Measurements from ENCODE around the gene TSG101.

The TSG101 gene

DNA sequence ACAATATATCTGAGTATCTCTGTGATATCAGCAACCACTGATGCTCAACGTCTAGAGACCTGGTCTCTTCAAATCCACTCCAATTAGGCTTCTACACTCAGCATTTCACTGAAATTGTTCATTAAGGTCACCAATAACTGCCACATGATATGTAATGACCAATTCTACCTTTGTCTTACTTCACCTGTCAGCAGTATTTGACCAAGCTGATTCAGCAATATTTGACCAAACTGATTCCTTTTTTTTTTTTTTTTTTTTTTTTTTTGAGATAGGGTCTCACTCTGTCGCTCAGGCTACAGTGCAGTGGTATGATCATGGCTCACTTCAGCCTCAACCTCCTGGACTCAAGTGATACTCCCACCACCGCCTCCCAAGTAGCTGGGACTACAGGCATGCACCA lies 5.6 kb downstream of the TSG101 start:
- ChIA-PET POLR2A (no interaction called here), CTCF (interaction anchor here (1.1 kb wide), 1 partner anchor 277 kb away, joined by 9 read pairs; no protein-coding TSS in a partner anchor)
- H3K36me3 ChIP-seq (ENCODE audit: control insufficient read depth in 2 of 2, insufficient read depth in 1 of 2, low read length in 2 of 2): peaks cover 3 to 15% of the 10 kb centered on the region in 2 experiments; a peak in 2 of 3 replicates
- TF ChIP-seq ZFHX2 (tag by site-specific recombination; conservative IDR thresholded peaks at IDR 0.05) (no peak), BCL11A (tag by site-specific recombination; IDR thresholded peaks at IDR 0.05; ENCODE audit: low read depth) (no peak), ZSCAN16 (tag by site-specific recombination; IDR thresholded peaks at IDR 0.05) (no peak), ZSCAN30 (tag by site-specific recombination; IDR thresholded peaks at IDR 0.05) (no peak), ZNF354C (tag by site-specific recombination; IDR thresholded peaks at IDR 0.05; ENCODE audit: borderline replicate concordance, low read depth) (no peak), FEZF1 (tag by site-specific recombination; IDR thresholded peaks at IDR 0.05) (no peak), ZNF670 (tag by site-specific recombination; IDR thresholded peaks at IDR 0.05; ENCODE audit: low read depth) (no peak), ZNF350 (tag by site-specific recombination; IDR thresholded peaks at IDR 0.05) (no peak), KLF8 (tag by site-specific recombination; IDR thresholded peaks at IDR 0.05) (no peak), SETDB1 (IDR thresholded peaks at IDR 0.05; ENCODE audit: insufficient read length, low read length) (no peak), ZNF48 (tag by site-specific recombination; IDR thresholded peaks at IDR 0.05) (no peak), SP2 (tag by site-specific recombination; IDR thresholded peaks at IDR 0.05) (no peak)
- TF ChIP-seq, protein P1, sequence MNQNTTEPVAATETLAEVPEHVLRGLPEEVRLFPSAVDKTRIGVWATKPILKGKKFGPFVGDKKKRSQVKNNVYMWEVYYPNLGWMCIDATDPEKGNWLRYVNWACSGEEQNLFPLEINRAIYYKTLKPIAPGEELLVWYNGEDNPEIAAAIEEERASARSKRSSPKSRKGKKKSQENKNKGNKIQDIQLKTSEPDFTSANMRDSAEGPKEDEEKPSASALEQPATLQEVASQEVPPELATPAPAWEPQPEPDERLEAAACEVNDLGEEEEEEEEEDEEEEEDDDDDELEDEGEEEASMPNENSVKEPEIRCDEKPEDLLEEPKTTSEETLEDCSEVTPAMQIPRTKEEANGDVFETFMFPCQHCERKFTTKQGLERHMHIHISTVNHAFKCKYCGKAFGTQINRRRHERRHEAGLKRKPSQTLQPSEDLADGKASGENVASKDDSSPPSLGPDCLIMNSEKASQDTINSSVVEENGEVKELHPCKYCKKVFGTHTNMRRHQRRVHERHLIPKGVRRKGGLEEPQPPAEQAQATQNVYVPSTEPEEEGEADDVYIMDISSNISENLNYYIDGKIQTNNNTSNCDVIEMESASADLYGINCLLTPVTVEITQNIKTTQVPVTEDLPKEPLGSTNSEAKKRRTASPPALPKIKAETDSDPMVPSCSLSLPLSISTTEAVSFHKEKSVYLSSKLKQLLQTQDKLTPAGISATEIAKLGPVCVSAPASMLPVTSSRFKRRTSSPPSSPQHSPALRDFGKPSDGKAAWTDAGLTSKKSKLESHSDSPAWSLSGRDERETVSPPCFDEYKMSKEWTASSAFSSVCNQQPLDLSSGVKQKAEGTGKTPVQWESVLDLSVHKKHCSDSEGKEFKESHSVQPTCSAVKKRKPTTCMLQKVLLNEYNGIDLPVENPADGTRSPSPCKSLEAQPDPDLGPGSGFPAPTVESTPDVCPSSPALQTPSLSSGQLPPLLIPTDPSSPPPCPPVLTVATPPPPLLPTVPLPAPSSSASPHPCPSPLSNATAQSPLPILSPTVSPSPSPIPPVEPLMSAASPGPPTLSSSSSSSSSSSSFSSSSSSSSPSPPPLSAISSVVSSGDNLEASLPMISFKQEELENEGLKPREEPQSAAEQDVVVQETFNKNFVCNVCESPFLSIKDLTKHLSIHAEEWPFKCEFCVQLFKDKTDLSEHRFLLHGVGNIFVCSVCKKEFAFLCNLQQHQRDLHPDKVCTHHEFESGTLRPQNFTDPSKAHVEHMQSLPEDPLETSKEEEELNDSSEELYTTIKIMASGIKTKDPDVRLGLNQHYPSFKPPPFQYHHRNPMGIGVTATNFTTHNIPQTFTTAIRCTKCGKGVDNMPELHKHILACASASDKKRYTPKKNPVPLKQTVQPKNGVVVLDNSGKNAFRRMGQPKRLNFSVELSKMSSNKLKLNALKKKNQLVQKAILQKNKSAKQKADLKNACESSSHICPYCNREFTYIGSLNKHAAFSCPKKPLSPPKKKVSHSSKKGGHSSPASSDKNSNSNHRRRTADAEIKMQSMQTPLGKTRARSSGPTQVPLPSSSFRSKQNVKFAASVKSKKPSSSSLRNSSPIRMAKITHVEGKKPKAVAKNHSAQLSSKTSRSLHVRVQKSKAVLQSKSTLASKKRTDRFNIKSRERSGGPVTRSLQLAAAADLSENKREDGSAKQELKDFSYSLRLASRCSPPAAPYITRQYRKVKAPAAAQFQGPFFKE (tag by site-specific recombination; IDR thresholded peaks at IDR 0.05; ENCODE audit: borderline replicate concordance): no peak
- TF ChIP-seq, protein P2, sequence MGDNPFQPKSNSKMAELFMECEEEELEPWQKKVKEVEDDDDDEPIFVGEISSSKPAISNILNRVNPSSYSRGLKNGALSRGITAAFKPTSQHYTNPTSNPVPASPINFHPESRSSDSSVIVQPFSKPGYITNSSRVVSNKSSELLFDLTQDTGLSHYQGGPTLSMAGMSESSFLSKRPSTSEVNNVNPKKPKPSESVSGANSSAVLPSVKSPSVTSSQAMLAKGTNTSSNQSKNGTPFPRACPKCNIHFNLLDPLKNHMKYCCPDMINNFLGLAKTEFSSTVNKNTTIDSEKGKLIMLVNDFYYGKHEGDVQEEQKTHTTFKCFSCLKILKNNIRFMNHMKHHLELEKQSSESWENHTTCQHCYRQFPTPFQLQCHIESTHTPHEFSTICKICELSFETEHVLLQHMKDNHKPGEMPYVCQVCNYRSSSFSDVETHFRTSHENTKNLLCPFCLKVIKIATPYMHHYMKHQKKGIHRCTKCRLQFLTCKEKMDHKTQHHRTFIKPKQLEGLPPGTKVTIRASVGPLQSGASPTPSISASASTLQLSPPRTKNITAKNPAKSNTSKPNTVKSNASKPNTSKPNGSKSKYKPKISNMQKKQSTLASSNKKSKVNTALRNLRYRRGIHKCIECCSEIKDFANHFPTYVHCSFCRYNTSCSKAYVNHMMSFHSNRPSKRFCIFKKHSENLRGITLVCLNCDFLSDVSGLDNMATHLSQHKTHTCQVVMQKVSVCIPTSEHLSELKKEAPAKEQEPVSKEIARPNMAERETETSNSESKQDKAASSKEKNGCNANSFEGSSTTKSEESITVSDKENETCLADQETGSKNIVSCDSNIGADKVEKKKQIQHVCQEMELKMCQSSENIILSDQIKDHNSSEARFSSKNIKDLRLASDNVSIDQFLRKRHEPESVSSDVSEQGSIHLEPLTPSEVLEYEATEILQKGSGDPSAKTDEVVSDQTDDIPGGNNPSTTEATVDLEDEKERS (tag by site-specific recombination; IDR thresholded peaks at IDR 0.05): no peak
- no peak overlapping the region for H3K4me3 ChIP-seq (ENCODE audit: low read depth, low read length)
- no peak overlapping the region for H3K27ac ChIP-seq (ENCODE audit: extremely low read depth, low read depth, low read length)
- H3K9me3 ChIP-seq (ENCODE audit: control insufficient read depth, insufficient read depth, low read depth, low read length): no peaks in the 10 kb centered on the region
- no peaks in the 10 kb centered on the region for H3K4me1 ChIP-seq (ENCODE audit: control insufficient read depth, insufficient read depth, low read length)

DNA sequence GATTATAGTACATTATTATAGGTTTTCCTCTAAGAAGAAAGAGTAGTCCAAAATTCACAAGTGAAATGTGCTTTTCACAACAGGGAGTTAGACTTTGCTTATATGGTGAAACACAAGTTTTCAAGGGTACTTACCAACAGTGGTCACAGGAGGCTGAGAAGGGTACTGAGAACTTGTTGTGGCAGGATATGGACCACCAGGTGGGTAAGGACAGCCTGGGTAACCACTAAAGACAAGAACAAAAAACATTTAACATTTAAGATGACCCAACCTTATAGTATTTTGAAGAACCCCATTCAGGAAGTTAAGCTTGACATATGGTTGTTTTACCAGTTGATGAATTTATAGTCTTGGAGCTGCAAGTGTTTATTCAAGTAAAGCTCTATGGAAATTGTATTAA lies 24.4 kb downstream of the TSG101 start:
- Histone ChIP-seq H3K4me1 (ENCODE audit: control insufficient read depth, insufficient read depth, low read length) (no peaks in the 10 kb centered on the region), H3K36me3 (ENCODE audit: control insufficient read depth in 2 of 2, insufficient read depth in 1 of 2, low read length in 2 of 2) (peaks cover 5 to 76% of the 10 kb centered on the region in 2 experiments; a peak in 2 of 3 replicates), H3K4me3 (ENCODE audit: low read depth, low read length) (no peak overlapping the region), H3K27ac (ENCODE audit: extremely low read depth, low read depth, low read length) (no peak overlapping the region), H3K9me3 (ENCODE audit: control insufficient read depth, insufficient read depth, low read depth, low read length) (no peaks in the 10 kb centered on the region)
- TF ChIP-seq, protein P1 (tag by site-specific recombination; IDR thresholded peaks at IDR 0.05; ENCODE audit: borderline replicate concordance): no peak
- CTCF ChIA-PET: no interaction called here
- POLR2A ChIA-PET: no interaction called here
